Measurements from ENCODE around the gene POLDIP3.

- no peak for TF ChIP-seq CTCF (conservative IDR thresholded peaks at IDR 0.05)
- TF ChIP-seq ZFX (IDR thresholded peaks at IDR 0.05): no peak
These were observed 18.3 kb upstream of the POLDIP3 start for GRCh38 chr22:42633013-42633412.

Measured in C4-2B (cell line).